Measurements from ENCODE around the gene PABPC1L2A. TPM values are rescaled to one million over a fixed set of nuclear protein-coding genes. Genes with fewer than 3 reads are reported as not detected.
"Not testable (repeated sequence)": the region's sequence is repeated elsewhere in the genome, so short reads cannot be mapped to it uniquely, and the experiment has no call there.

The PABPC1L2A gene
- total RNA-seq, 4 donors from 2014 or later, result not detected

- H3K27ac ChIP-seq, result no peak overlapping the region
- WGBS, 2 donors (ENCODE audit: low coverage in 1 of 2), result no CpG with 5 or more reads among the region's 31 CpGs
- H3K9me3 ChIP-seq, result no peaks in the 10 kb centered on the region
- H3K36me3 ChIP-seq, result no peaks in the 10 kb centered on the region
- no peaks in the 10 kb centered on the region for H3K27me3 ChIP-seq
- H3K4me3 ChIP-seq, result no peak overlapping the region
- H3K4me1 ChIP-seq, result no peaks in the 10 kb centered on the region
- ATAC-seq, result no peak
- no peak for TF ChIP-seq EP300 (IDR thresholded peaks at IDR 0.05)
- no peak for TF ChIP-seq POLR2A (IDR thresholded peaks at IDR 0.05)
- no peak for TF ChIP-seq POLR2AphosphoS5 (IDR thresholded peaks at IDR 0.05)
- TF ChIP-seq CTCF (IDR thresholded peaks at IDR 0.05), result no peak
Observed at GRCh38 chrX:73069365-73070035, 9.8 kb downstream of the PABPC1L2A start.

- WGBS, 2 donors (ENCODE audit: low coverage in 1 of 2), result 80% methylated on average over 1 of the region's 44 CpGs; no CpG with 5 or more reads in 1 of the 2 donors
- H3K27me3 ChIP-seq, result no peaks in the 10 kb centered on the region
- H3K27ac ChIP-seq, result no peak overlapping the region
- no peaks in the 10 kb centered on the region for H3K4me1 ChIP-seq
- no peaks in the 10 kb centered on the region for H3K36me3 ChIP-seq
- no peak for TF ChIP-seq CTCF (IDR thresholded peaks at IDR 0.05)
- no peak for ATAC-seq
- no peak overlapping the region for H3K4me3 ChIP-seq
- H3K9me3 ChIP-seq, result no peaks in the 10 kb centered on the region
Observed at GRCh38 chrX:73068467-73069364, 10.6 kb downstream of the PABPC1L2A start.

GRCh38 chrX:73067761-73068466, 11.4 kb downstream of the PABPC1L2A start:
- H3K27ac ChIP-seq, H3K27me3 ChIP-seq, H3K4me3 ChIP-seq, H3K36me3 ChIP-seq, H3K4me1 ChIP-seq, ATAC-seq, H3K9me3 ChIP-seq: not testable (repeated sequence)
- WGBS, 2 donors (ENCODE audit: low coverage in 1 of 2), result no CpG with 5 or more reads among the region's 24 CpGs

GRCh38 chrX:73028876-73029275, 50.4 kb downstream of the PABPC1L2A start:
- Histone ChIP-seq H3K27me3 (no peaks in the 10 kb centered on the region), H3K36me3 (no peaks in the 10 kb centered on the region), H3K9me3 (no peaks in the 10 kb centered on the region), H3K27ac (no peak overlapping the region), H3K4me1 (no peaks in the 10 kb centered on the region), H3K4me3 (no peak overlapping the region)
- TF ChIP-seq CTCF (IDR thresholded peaks at IDR 0.05), result no peak
- no peak for TF ChIP-seq POLR2A (IDR thresholded peaks at IDR 0.05)
- TF ChIP-seq EP300 (IDR thresholded peaks at IDR 0.05), result no peak
- no peak for TF ChIP-seq POLR2AphosphoS5 (IDR thresholded peaks at IDR 0.05)
- WGBS, 2 donors (ENCODE audit: low coverage in 1 of 2), result 60% methylated on average over 1 of the region's 1 CpG; no CpG with 5 or more reads in 1 of the 2 donors
- no peak for ATAC-seq

Other genes with a start within 250 kb of the PABPC1L2A start
- not detected for gene FAM236C, start 166.9 kb downstream of the PABPC1L2A start, total RNA-seq
- gene FAM236A, start 141.3 kb downstream of the PABPC1L2A start, total RNA-seq, result not detected
- under 1 TPM in 1 of 4 donors, not detected in 3; 0.81 TPM for gene DMRTC1, start 135.7 kb downstream of the PABPC1L2A start, total RNA-seq
- gene PABPC1L2B, start 76.6 kb downstream of the PABPC1L2A start, total RNA-seq, result not detected
- gene NAP1L2, start 135.3 kb upstream of the PABPC1L2A start, total RNA-seq, result 1 to 10 TPM; 4.1 to 9.2 (median 7.4) TPM

All from gastroesophageal sphincter (tissue), 4 donors.